ENCODE measurements around the gene CFD.
"Not testable (repeated sequence)": the region's sequence is repeated elsewhere in the genome, so short reads cannot be mapped to it uniquely, and the experiment has no call there.

CFD gene

DNA sequence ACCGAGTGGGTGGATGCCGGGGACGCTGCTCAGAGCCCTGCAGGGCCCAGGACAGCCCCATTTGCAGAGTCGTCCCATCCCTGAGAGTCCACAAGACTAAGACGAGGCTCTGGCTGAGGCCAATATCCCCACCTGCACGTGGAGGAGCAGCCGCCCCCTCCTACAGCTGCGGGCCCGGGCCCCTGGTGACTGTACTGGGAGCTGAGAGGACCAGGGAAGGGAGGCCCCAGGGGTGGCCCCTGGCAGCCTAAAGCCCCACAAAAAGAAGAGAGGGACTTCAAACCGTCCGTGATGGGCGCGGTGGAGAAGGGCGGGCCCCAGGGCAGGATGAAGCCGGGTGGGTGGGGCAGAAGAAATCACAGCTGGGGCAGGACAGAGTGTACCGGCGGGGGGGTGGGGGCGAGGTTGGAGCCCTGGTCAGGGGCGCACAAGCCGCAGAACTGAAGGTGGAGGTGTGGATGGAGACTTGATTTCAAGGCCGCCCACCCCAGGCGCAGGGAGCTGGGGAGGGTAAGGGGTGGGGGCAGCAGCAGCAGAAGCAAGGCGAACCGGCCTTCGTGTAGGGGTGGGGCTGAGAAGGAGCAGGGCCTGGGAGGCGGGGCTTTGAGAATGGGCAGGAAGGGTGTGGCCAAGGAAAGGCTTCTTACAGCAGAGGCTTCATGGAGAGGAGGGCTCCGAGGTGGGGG, 12.9 kb downstream of the CFD start:
- peak; percentile 89 for DNase-seq

DNA sequence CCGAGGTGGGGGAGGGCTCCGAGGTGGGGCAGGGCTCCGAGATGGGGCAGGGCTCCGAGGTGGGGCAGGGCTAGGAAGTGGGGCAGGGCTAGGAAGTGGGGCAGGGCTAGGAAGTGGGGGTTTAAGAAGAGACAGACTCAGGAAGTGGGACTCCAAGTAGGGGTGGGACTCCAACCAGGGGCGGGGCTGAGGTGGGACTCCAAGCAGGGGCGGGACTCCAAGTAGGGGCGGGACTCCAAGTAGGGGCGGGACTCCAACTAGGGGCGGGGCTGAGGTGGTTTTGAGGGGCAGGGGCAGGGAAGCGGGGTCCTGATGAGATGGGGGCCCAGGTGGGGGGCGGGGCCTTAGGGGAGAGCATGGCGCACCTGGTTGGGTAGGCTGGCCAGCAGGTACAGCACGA, 13.6 kb downstream of the CFD start:
- peak; percentile 88 for DNase-seq

DNA sequence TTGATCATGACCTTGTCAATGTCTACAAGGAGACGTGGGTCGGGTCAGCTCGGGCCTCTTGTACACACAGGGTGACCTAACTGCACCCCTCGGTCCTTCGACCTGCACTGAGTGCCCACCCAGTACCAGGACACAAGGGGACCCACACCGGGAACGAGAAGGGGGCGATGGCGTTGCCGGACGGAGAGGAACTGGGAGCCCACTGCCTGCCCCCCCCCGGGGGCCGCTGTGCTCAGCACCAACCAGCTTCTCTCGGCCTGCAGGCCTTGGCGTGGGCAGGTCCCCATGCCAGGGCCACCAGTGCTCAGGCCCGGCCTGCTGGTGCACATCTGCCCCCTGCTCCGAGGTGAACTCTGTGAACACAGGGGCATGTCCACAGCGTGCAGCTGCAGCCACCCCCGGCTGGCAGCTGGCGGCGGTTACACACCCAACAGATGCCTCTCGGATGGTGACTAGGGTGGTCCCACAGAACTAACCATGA, 14.1 kb downstream of the CFD start:
- DNase-seq: no peak

GRCh38 chr19:875265-875879, 15.9 kb downstream of the CFD start:
- DNase-seq: no peak

- DNase-seq: no peak
These were observed 16.6 kb downstream of the CFD start for GRCh38 chr19:876089-876488.

- DNase-seq: no peak
These were observed 17.4 kb downstream of the CFD start for GRCh38 chr19:876780-877314.

DNA sequence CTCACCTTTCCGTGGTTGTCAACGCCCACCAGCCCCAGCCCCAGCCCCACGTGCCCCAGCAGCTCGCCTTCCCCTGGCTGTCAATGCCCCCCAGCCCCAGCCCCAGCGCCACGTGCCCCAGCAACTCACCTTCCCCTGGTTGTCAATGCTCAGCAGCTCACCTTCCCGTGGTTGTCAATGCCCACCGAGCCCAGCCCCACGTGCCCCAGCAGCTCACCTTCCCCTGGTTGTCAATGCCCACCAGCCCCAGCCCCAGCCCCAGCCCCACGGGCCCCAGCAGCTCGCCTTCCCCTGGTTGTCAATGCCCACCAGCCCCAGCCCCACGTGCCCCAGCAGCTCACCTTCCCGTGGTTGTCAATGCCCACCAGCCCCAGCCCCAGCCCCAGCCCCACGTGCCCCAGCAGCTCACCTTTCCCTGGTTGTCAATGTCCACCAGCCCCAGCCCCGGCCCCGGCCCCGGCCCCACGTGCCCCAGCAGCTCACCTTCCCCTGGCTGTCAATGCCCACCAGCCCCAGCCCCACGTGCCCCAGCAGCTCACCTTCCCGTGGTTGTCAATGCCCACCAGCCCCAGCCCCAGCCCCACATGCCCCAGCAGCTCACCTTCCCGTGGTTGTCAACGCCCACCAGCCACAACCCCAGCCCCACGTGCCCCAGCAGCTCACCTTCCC, 18.7 kb downstream of the CFD start:
- DNase-seq: not testable (repeated sequence)

GRCh38 chr19:878751-879561, 19.5 kb downstream of the CFD start:
- not testable (repeated sequence) for DNase-seq

DNA sequence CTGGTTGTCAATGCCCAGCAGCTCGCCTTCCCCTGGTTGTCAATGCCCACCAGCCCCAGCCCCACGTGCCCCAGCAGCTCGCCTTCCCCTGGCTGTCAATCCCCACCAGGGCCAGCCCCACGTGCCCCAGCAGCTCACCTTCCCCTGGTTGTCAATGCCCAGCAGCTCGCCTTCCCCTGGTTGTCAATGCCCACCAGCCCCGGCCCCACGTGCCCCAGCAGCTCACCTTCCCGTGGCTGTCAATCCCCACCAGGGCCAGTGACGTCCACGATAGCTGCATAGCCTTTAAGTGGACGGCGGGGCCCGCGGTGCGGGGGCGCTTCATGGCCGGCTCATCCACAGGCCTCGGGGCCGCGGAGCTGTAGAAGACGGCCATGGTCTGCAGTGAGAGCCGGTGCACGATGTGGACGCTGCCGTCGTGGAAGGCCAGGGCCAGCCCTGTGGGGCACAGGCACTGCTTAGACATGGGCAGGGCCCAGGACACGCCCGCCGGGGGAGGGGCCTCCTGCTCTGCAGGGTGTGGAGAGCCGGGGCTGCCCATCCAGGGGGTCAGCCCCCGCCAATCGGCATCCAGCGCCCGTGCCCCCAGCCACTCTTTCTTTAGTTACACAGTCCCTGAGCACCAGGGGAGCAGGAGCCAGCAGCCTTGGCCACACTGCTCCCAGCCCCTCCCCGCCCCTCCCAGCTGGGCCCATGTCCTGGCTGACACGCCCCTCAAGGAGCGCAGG, 20.4 kb downstream of the CFD start:
- DNase-seq: no peak

DNA sequence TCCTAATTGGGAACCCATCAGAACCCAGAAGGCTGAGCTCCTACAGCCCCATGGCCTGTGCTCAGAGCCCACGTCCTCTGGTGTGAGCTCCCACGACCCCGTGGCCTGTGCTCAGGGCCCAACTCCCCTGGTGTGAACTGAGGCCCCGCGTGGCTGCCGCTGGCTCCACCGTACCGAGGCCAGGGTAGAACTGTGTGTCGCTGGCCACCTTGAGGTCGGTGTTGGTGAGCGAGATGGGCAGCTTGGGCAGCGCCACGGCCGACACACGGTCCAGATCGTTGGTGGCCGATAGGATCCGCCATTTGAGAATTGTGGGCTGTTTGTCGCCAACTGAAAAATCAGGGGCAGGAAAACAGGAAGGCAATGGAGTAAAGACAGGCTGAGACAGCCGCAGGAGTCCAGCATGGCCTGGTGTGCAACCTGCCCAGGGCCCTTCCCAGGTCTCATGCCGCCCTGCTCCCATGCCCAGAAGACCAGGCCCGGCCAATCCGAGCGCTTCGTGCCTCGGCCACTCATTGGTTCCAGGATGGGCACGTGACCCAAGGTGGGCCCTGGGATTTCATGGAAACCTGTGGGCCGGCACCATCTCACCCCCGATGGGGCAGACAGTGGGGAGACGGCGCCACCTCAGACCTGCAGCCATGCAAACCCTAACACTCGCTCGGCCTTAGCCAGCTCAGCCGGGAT, 22.1 kb downstream of the CFD start:
- DNase-seq: no peak

- DNase-seq: no peak
These were observed 23.5 kb downstream of the CFD start for GRCh38 chr19:882871-883497.

GRCh38 chr19:883661-884211, 24.3 kb downstream of the CFD start:
- no peak for DNase-seq

DNA sequence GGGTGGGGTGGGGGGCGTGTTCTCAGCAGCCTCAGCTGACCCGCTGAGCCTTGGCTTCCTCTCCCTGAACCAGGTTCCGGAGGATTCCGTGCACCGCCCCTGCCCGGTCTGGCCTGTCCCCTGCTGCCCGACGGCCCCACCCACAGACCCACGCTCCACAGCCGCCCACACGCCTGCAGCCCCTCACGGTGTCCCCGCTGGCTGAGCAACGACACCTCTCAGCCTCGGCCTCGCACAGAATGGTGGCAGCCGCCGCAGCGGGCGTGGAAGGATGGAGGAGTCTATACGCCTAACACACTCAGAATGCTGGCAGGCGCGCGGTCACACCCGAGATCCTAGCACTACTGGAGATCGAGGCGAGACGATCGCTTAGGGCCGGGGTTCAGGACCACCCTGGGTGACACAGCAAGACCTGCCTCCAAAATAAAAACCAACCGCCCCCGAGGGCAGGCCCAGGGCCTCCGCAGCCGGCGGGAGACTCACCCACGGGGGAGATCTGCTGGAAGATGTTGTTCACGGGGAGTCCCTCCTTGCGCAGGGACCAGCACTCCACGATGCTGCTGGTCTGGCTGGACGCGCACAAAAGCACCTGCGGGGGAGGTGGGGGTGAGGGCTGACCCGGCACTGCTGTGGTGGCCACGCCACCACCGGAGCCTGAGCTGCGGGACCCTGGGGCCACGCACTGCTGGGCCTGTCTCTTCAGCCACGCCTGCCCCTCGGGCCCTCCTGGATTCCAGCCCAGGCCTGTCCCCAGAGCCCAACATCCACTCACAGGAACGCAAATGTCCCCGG, 25.2 kb downstream of the CFD start:
- no peak for DNase-seq

DNA sequence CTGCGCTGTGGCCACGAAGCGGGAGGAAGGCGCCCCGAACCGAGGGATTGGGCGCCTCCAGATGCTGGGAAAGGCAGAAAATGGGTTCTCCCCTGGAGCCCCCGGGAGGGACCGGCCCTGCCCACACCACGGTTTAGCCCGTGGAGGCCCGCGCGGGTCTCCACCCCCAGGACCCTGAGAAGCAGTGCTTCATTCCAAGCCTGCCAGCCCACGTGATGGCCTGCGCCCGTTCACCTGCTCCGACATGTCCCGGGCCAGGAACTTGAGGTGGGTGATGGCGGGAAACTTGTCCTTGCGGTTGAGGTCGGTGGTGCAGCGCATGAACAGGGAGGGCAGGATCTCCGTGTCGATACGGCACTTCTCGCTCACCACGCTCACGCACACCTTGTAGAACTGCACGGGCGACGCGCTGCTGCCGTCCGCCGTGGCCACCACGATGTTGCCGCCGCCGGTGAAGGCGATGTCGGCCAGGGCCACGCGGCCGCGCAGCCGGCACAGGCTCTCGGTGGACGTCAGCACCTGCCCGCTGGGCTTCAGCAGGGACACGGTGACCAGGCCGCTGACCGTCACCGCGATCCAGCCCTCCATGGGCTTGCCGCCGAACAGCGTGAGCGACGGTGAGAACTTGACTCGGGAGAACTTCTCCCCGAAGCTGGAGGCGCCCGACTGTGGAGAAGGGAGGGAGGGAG, 26.2 kb downstream of the CFD start:
- no peak for DNase-seq

DNA sequence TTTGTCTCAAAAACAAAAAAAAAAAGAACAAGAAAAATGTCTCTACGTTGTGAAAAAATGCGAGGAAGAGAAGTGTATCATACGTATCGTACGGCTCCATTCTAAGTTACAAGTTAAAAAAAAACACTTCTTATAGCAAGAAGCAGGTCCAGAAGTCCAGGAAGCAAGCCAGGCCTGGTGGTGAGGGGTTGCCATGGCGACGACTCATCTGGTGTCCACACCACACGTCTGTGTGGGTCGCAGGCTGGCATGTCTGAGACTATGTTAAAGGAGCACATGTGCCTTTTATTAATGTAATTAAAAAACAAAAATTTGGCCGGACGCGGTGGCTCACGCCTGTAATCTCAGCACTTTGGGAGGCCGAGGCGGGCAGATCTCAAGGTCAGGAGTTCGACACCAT, 27.6 kb downstream of the CFD start:
- DNase-seq: no peak

DNA sequence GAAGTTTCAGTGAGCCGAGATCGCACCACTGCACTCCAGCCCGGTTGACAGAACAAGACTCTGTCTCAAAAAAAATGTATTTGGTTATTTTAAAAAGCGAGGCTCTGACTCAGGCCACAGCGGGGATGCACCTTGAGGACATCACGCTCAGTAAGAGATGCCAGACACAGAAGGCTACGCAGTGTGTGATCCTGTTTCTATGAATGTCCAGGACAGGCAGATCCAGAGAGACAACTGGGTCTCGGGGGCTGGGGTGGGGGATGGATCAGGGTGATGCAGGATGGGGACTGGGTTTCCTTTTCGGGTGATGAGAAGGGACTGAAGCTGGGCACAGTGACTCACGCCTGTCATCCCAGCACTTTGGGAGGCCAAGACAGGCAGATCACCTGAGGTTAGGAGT, 28.1 kb downstream of the CFD start:
- no peak for DNase-seq

GRCh38 chr19:888581-889385, 29.3 kb downstream of the CFD start:
- no peak for DNase-seq

GRCh38 chr19:889662-890295, 30.3 kb downstream of the CFD start:
- DNase-seq: no peak
